HEK293 (cell line): ENCODE measurements around the gene SSR1.

Experiments used
- CTCF ChIA-PET: fragments of 350-600 bp; formaldehyde crosslinking; extraction: SDS; loops from one replicate; lab custom pipeline; 2021; ENCODE audit warnings: antibody characterized with exemption; lab: Yijun Ruan, JAX
- POLR2A ChIA-PET: fragments of 300-600 bp; formaldehyde crosslinking; extraction: SDS; loops from one replicate; lab custom pipeline; 2020; ENCODE audit warnings: antibody characterized with exemption, inconsistent platforms; lab: Yijun Ruan, JAX
- H3K27ac ChIP-seq: fragments of 200-500 bp; sonication (Bioruptor generic); 2 replicates; pipeline ENCODE4 v1.5.1; 2014; ENCODE audit warnings: low read depth, low read length, control low read depth, inconsistent platforms; ENCODE audit errors: extremely low read depth
- H3K36me3 ChIP-seq, 2 experiments: fragments of 200-500 bp in 1 of 2; sonication (Bioruptor generic) in 1 of 2; 1 replicate in 1 of 2; 2 replicates in 1 of 2; pipeline ENCODE4 v1.5.1; 2014 to 2017; ENCODE audit warnings: inconsistent platforms in 2 of 2, low read length in 2 of 2; ENCODE audit not compliant: control insufficient read depth in 2 of 2, insufficient read depth in 1 of 2
- H3K4me1 ChIP-seq: fragments of 200-500 bp; sonication (Bioruptor generic); 2 replicates; pipeline ENCODE4 v1.5.1; 2014; ENCODE audit warnings: mild to moderate bottlenecking, low read length, inconsistent platforms; ENCODE audit not compliant: control insufficient read depth, insufficient read depth
- H3K4me3 ChIP-seq: 2 replicates; pipeline ENCODE4 v1.5.1; 2011; ENCODE audit warnings: low read depth, mild to moderate bottlenecking, control low read depth, low read length, moderate library complexity
- H3K9me3 ChIP-seq: fragments of 200-500 bp; sonication (Bioruptor generic); 2 replicates; pipeline ENCODE4 v1.5.1; 2014; ENCODE audit warnings: low read depth, low read length, inconsistent platforms; ENCODE audit not compliant: control insufficient read depth, insufficient read depth
- BCL11B ChIP-seq: fragments of 450-650 bp; formaldehyde crosslinking; IDR thresholded peaks from 2 replicates; pipeline ENCODE4 v1.5.1; 2016; ENCODE audit warnings: low read depth, missing biosample characterization, missing genetic modification characterization
- GLIS1 ChIP-seq: fragments of 450-650 bp; formaldehyde crosslinking; IDR thresholded peaks from 2 replicates; pipeline ENCODE4 v1.5.1; 2016; ENCODE audit warnings: missing biosample characterization, missing genetic modification characterization
- TCF7L2 ChIP-seq: IDR thresholded peaks from 2 replicates; pipeline ENCODE4 v1.6.1; 2011; ENCODE audit warnings: low read depth, mild to moderate bottlenecking, inconsistent platforms, low read length, moderate library complexity, borderline replicate concordance
- YY2 ChIP-seq: fragments of 450-650 bp; formaldehyde crosslinking; IDR thresholded peaks from 2 replicates; pipeline ENCODE4 v1.5.1; 2016; ENCODE audit warnings: missing biosample characterization, missing genetic modification characterization
- ZFHX2 ChIP-seq: fragments of 450-650 bp; formaldehyde crosslinking; conservative IDR thresholded peaks from 2 replicates; pipeline ENCODE4 v1.5.1; 2016; ENCODE audit warnings: missing biosample characterization, missing genetic modification characterization
- ZIC2 ChIP-seq: fragments of 450-650 bp; formaldehyde crosslinking; IDR thresholded peaks from 2 replicates; pipeline ENCODE4 v1.5.1; 2016; ENCODE audit warnings: missing biosample characterization, missing genetic modification characterization
- ZNF133 ChIP-seq: fragments of 450-650 bp; formaldehyde crosslinking; IDR thresholded peaks from 2 replicates; pipeline ENCODE4 v1.5.1; 2016; ENCODE audit warnings: missing biosample characterization, missing genetic modification characterization
- ZNF548 ChIP-seq: fragments of 450-650 bp; formaldehyde crosslinking; IDR thresholded peaks from 2 replicates; pipeline ENCODE4 v1.5.1; 2016; ENCODE audit warnings: missing biosample characterization, missing genetic modification characterization
- ZNF785 ChIP-seq: fragments of 450-650 bp; formaldehyde crosslinking; IDR thresholded peaks from 2 replicates; pipeline ENCODE4 v1.5.1; 2016; ENCODE audit warnings: missing biosample characterization, missing genetic modification characterization
- ZNF830 ChIP-seq: fragments of 450-650 bp; IDR thresholded peaks from 2 replicates; pipeline ENCODE4 v1.5.0; 2018; ENCODE audit warnings: missing biosample characterization, missing genetic modification characterization, low read depth, mild to moderate bottlenecking, moderate library complexity
- TF ChIP-seq, protein P1 (sequence below): fragments of 450-650 bp; formaldehyde crosslinking; IDR thresholded peaks from 2 replicates; pipeline ENCODE4 v1.5.1; 2016; ENCODE audit warnings: missing biosample characterization, missing genetic modification characterization
- TF ChIP-seq, protein P2 (sequence below): fragments of 450-650 bp; formaldehyde crosslinking; IDR thresholded peaks from 2 replicates; pipeline ENCODE4 v1.5.0; 2017; ENCODE audit warnings: missing biosample characterization, missing genetic modification characterization, borderline replicate concordance
- TF ChIP-seq, protein P3 (sequence below): fragments of 450-650 bp; formaldehyde crosslinking; IDR thresholded peaks from 2 replicates; pipeline ENCODE4 v1.5.1; 2017; ENCODE audit warnings: missing biosample characterization, missing genetic modification characterization
- TF ChIP-seq, protein P4 (sequence below): fragments of 450-650 bp; formaldehyde crosslinking; IDR thresholded peaks from 2 replicates; pipeline ENCODE4 v1.5.1; 2016; ENCODE audit warnings: missing biosample characterization, missing genetic modification characterization
- TF ChIP-seq, protein P5 (sequence below): IDR thresholded peaks from 2 replicates; pipeline ENCODE4 v1.6.1; 2011; ENCODE audit warnings: mild to moderate bottlenecking, low read depth, low read length, borderline replicate concordance
- TF ChIP-seq, protein P6 (sequence below): fragments of 450-650 bp; formaldehyde crosslinking; IDR thresholded peaks from 2 replicates; pipeline ENCODE4 v1.5.1; 2016; ENCODE audit warnings: missing biosample characterization, missing genetic modification characterization

Gene SSR1

DNA sequence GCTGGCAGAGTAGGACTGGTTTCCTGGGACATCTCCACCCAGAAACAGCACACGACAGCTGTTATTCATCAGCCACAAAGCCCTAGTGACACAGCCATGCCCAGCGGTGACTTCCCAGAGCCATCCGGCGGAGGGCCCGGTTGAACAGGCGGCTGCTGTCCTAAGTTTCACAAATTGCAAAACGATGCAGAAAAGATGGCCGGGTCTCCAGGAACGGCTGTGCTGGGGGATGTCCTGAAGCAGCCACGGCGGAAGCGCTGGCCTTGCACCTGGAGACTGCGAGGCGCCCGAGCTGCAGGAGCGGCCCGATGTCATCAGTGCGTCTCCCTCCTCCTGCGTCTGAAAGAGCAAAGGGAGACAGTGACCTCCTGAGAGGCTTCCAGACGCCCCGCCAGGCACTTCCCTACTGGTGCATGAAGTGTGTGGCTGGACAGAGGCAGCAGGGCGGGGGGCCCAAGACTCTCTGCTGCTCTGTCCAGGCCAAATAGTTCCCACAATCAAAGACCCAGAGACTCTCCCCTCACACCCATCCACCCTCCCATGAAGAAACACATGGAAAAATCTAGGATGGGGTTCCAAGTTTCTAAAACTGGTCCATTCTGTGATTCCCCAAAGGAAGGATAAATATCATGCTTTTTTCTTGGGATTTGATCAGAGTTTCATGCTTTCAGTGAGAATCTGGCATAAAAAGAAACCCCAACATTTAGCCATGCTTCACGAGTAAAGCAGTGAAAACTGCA, 44.0 kb downstream of the SSR1 start:
- ChIA-PET CTCF (interaction anchor here (0.6 to 1.5 kb wide), 2 partner anchors 141 to 592 kb away, joined by 3 to 4 read pairs; no protein-coding TSS in a partner anchor), POLR2A (no interaction called here)
- TF ChIP-seq, protein P1, sequence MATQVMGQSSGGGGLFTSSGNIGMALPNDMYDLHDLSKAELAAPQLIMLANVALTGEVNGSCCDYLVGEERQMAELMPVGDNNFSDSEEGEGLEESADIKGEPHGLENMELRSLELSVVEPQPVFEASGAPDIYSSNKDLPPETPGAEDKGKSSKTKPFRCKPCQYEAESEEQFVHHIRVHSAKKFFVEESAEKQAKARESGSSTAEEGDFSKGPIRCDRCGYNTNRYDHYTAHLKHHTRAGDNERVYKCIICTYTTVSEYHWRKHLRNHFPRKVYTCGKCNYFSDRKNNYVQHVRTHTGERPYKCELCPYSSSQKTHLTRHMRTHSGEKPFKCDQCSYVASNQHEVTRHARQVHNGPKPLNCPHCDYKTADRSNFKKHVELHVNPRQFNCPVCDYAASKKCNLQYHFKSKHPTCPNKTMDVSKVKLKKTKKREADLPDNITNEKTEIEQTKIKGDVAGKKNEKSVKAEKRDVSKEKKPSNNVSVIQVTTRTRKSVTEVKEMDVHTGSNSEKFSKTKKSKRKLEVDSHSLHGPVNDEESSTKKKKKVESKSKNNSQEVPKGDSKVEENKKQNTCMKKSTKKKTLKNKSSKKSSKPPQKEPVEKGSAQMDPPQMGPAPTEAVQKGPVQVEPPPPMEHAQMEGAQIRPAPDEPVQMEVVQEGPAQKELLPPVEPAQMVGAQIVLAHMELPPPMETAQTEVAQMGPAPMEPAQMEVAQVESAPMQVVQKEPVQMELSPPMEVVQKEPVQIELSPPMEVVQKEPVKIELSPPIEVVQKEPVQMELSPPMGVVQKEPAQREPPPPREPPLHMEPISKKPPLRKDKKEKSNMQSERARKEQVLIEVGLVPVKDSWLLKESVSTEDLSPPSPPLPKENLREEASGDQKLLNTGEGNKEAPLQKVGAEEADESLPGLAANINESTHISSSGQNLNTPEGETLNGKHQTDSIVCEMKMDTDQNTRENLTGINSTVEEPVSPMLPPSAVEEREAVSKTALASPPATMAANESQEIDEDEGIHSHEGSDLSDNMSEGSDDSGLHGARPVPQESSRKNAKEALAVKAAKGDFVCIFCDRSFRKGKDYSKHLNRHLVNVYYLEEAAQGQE (tag by site-specific recombination): 0 out of 2 replicates have a peak, but pooled peaks have one; percentile 20
- TF ChIP-seq, protein P2, sequence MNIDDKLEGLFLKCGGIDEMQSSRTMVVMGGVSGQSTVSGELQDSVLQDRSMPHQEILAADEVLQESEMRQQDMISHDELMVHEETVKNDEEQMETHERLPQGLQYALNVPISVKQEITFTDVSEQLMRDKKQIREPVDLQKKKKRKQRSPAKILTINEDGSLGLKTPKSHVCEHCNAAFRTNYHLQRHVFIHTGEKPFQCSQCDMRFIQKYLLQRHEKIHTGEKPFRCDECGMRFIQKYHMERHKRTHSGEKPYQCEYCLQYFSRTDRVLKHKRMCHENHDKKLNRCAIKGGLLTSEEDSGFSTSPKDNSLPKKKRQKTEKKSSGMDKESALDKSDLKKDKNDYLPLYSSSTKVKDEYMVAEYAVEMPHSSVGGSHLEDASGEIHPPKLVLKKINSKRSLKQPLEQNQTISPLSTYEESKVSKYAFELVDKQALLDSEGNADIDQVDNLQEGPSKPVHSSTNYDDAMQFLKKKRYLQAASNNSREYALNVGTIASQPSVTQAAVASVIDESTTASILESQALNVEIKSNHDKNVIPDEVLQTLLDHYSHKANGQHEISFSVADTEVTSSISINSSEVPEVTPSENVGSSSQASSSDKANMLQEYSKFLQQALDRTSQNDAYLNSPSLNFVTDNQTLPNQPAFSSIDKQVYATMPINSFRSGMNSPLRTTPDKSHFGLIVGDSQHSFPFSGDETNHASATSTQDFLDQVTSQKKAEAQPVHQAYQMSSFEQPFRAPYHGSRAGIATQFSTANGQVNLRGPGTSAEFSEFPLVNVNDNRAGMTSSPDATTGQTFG (tag by site-specific recombination): no peak
- Histone ChIP-seq H3K9me3 (no peaks in the 10 kb centered on the region), H3K27ac (no peak overlapping the region), H3K4me1 (no peaks in the 10 kb centered on the region), H3K4me3 (no peak overlapping the region), H3K36me3 (no peaks in the 10 kb centered on the region)

DNA sequence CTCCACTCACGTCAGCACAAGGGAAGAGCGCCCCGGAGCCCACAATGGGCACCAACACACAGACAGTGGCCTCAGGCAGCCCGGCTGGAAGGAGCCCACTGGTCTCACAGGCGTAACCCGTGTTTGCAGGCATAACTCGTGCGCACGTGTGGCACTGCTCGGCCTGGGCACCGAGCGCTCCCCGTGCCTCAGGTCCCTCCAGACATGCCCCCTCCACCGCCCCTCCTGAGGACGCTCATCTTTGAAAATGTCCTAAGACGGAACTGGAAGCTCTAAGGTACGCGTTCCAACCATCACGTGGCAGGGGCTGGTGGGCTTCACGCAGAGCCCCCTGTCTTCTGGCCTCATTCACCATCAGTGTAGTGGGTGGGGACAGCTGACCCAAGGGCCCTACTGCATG, 44.6 kb downstream of the SSR1 start:
- H3K4me1 ChIP-seq: no peaks in the 10 kb centered on the region
- no peaks in the 10 kb centered on the region for H3K9me3 ChIP-seq
- POLR2A ChIA-PET: no interaction called here
- CTCF ChIA-PET: interaction anchor here (0.6 to 1.5 kb wide), 3 partner anchors 10 to 591 kb away, joined by 3 to 5 read pairs (median 3); no protein-coding TSS in a partner anchor
- H3K4me3 ChIP-seq: no peak overlapping the region
- TF ChIP-seq ZNF133: no peak
- TF ChIP-seq, protein P3, sequence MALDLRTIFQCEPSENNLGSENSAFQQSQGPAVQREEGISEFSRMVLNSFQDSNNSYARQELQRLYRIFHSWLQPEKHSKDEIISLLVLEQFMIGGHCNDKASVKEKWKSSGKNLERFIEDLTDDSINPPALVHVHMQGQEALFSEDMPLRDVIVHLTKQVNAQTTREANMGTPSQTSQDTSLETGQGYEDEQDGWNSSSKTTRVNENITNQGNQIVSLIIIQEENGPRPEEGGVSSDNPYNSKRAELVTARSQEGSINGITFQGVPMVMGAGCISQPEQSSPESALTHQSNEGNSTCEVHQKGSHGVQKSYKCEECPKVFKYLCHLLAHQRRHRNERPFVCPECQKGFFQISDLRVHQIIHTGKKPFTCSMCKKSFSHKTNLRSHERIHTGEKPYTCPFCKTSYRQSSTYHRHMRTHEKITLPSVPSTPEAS (tag by site-specific recombination): no peak
- TF ChIP-seq YY2 (tag by site-specific recombination): no peak
- TF ChIP-seq, protein P4, sequence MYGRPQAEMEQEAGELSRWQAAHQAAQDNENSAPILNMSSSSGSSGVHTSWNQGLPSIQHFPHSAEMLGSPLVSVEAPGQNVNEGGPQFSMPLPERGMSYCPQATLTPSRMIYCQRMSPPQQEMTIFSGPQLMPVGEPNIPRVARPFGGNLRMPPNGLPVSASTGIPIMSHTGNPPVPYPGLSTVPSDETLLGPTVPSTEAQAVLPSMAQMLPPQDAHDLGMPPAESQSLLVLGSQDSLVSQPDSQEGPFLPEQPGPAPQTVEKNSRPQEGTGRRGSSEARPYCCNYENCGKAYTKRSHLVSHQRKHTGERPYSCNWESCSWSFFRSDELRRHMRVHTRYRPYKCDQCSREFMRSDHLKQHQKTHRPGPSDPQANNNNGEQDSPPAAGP: no peak
- TF ChIP-seq ZNF830 (tag by site-specific recombination): no peak
- H3K36me3 ChIP-seq: no peaks in the 10 kb centered on the region
- H3K27ac ChIP-seq: no peak overlapping the region

DNA sequence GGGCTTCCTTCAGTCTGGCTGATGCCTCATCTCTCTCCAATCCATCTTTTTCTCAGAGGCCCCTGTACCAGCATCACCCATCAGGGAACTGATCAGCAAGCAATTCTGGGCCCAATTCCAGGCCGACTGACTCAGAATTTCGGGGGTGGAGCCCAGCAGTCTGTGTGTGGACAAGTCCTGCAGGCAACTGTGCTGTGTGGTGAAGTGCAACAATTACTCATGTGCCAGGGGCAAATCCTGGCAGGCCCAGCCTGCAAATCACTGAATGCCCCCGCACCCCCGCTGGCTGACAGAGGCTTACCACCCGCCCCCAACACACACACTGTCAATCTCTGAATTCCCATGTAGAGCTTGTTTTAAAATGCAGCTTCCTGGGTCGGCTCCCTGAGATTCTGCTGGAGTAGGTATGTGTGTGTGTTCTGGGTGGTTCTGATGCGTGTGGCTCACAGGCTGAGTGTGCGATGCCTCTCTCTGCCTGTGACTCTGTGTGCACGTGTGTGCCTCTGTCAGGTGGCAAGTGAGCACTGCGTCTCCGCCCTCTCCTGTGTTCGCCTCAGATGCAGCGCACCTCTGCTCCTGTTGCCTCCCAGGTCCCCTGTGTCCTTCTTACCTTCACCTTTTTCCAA, 45.4 kb downstream of the SSR1 start:
- no peaks in the 10 kb centered on the region for H3K9me3 ChIP-seq
- ChIA-PET POLR2A (no interaction called here), CTCF (interaction anchor here (0.6 to 2.9 kb wide), 3 partner anchors 8 to 299 kb away, joined by 3 to 16 read pairs (median 5); no protein-coding TSS in a partner anchor)
- no peak overlapping the region for H3K27ac ChIP-seq
- H3K4me3 ChIP-seq: no peak overlapping the region
- H3K4me1 ChIP-seq: no peaks in the 10 kb centered on the region
- H3K36me3 ChIP-seq: no peaks in the 10 kb centered on the region
- TF ChIP-seq ZNF548 (tag by site-specific recombination) (no peak), ZIC2 (tag by site-specific recombination) (0 out of 2 replicates have a peak, but pooled peaks have one; percentile 16), GLIS1 (tag by site-specific recombination) (no peak), ZNF785 (tag by site-specific recombination) (no peak), ZNF830 (tag by site-specific recombination) (no peak), ZFHX2 (tag by site-specific recombination) (0 out of 2 replicates have a peak, but pooled peaks have one; percentile 16), TCF7L2 (no peak), BCL11B (tag by site-specific recombination) (no peak)
- TF ChIP-seq, protein P3 (tag by site-specific recombination): 0 out of 2 replicates have a peak, but pooled peaks have one; percentile 36
- TF ChIP-seq, protein P5, sequence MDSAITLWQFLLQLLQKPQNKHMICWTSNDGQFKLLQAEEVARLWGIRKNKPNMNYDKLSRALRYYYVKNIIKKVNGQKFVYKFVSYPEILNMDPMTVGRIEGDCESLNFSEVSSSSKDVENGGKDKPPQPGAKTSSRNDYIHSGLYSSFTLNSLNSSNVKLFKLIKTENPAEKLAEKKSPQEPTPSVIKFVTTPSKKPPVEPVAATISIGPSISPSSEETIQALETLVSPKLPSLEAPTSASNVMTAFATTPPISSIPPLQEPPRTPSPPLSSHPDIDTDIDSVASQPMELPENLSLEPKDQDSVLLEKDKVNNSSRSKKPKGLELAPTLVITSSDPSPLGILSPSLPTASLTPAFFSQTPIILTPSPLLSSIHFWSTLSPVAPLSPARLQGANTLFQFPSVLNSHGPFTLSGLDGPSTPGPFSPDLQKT: no peak
- TF ChIP-seq, protein P6, sequence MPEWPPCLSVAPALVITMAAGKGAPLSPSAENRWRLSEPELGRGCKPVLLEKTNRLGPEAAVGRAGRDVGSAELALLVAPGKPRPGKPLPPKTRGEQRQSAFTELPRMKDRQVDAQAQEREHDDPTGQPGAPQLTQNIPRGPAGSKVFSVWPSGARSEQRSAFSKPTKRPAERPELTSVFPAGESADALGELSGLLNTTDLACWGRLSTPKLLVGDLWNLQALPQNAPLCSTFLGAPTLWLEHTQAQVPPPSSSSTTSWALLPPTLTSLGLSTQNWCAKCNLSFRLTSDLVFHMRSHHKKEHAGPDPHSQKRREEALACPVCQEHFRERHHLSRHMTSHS (tag by site-specific recombination): no peak
